ENCODE data around the gene MBOAT1. TPM values are rescaled to one million over a fixed set of nuclear protein-coding genes. Genes with fewer than 3 reads are reported as not detected.

MBOAT1 gene
- total RNA-seq, 2 experiments from 2014 or later = 5.4 to 6.4 TPM

GRCh38 chr6:20169786-20170185 is 42.5 kb downstream of the MBOAT1 start:
- ChIA-PET POLR2A (no interaction called here), CTCF (no interaction called here)
- peaks cover 20% of the 10 kb centered on the region for H3K4me1 Mint-ChIP-seq (ENCODE audit: low read depth)
- H3K36me3 Mint-ChIP-seq (ENCODE audit: low read depth) = peaks cover 2% of the 10 kb centered on the region
- no peaks in the 10 kb centered on the region for H3K27me3 Mint-ChIP-seq
- no peak for DNase-seq
- no peak for ATAC-seq
- no peak overlapping the region for H3K4me3 Mint-ChIP-seq
- intact Hi-C loops (cut with micrococcal nuclease) = no loop called here
- H3K9me3 Mint-ChIP-seq = no peaks in the 10 kb centered on the region
- no peak overlapping the region for H3K27ac Mint-ChIP-seq
- TF ChIP-seq CTCF (IDR thresholded peaks at IDR 0.05) = no peak

GRCh38 chr6:20169119-20169557 is 43.1 kb downstream of the MBOAT1 start:
- DNase-seq = no peak
- Mint-ChIP-seq H3K36me3 (ENCODE audit: low read depth) (peaks cover 2% of the 10 kb centered on the region), H3K27me3 (no peaks in the 10 kb centered on the region), H3K4me3 (no peak overlapping the region), H3K4me1 (ENCODE audit: low read depth) (peaks cover 15% of the 10 kb centered on the region), H3K27ac (no peak overlapping the region), H3K9me3 (no peaks in the 10 kb centered on the region)
- ATAC-seq = no peak
- intact Hi-C loops (cut with micrococcal nuclease) = no loop called here
- ChIA-PET CTCF (no interaction called here), POLR2A (no interaction called here)
- no peak for TF ChIP-seq CTCF (IDR thresholded peaks at IDR 0.05)

GRCh38 chr6:20168690-20169089 is 43.6 kb downstream of the MBOAT1 start:
- intact Hi-C loops (cut with micrococcal nuclease) = no loop called here
- Mint-ChIP-seq H3K4me1 (ENCODE audit: low read depth) (peaks cover 11% of the 10 kb centered on the region), H3K27ac (no peak overlapping the region), H3K36me3 (ENCODE audit: low read depth) (peaks cover 2% of the 10 kb centered on the region), H3K27me3 (no peaks in the 10 kb centered on the region), H3K9me3 (no peaks in the 10 kb centered on the region), H3K4me3 (no peak overlapping the region)
- POLR2A ChIA-PET = no interaction called here
- ATAC-seq (no peak), DNase-seq (no peak)
- CTCF ChIA-PET = no interaction called here
- TF ChIP-seq CTCF (IDR thresholded peaks at IDR 0.05) = no peak

GRCh38 chr6:20167601-20168000 is 44.7 kb downstream of the MBOAT1 start:
- intact Hi-C loops (cut with micrococcal nuclease) = no loop called here
- Mint-ChIP-seq H3K9me3 (no peaks in the 10 kb centered on the region), H3K4me1 (ENCODE audit: low read depth) (peaks cover under 1% of the 10 kb centered on the region), H3K27ac (no peak overlapping the region), H3K27me3 (no peaks in the 10 kb centered on the region), H3K36me3 (ENCODE audit: low read depth) (no peaks in the 10 kb centered on the region), H3K4me3 (no peak overlapping the region)
- no peak for TF ChIP-seq CTCF (IDR thresholded peaks at IDR 0.05)
- no peak for ATAC-seq
- ChIA-PET CTCF (no interaction called here), POLR2A (no interaction called here)
- DNase-seq = no peak

DNA sequence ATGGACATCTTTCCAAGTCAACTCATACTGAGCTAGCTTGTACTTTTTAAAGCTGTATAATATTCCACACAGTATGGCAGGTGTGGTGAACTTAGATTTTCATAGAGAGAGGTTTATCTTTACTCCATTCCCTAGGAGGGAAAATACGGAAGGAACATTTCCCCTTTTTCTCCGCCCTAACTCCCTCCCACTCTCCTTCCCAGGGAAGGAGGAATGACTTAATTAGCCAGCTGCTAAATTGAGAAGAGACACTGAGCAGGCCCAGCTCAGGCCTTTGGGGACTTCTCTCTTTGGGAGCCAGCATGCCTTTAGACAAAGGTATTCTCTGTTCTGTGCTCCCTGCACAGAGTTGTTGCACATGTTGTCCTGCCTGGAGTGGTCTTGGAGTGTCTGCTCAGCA is 46.1 kb downstream of the MBOAT1 start:
- Mint-ChIP-seq H3K4me1 (ENCODE audit: low read depth) (no peaks in the 10 kb centered on the region), H3K9me3 (no peaks in the 10 kb centered on the region), H3K27ac (no peak overlapping the region), H3K27me3 (no peaks in the 10 kb centered on the region), H3K4me3 (no peak overlapping the region), H3K36me3 (ENCODE audit: low read depth) (no peaks in the 10 kb centered on the region)
- POLR2A ChIA-PET = interaction anchor here (1.7 kb wide), 1 partner anchor 17 kb away, joined by 3 read pairs; no protein-coding TSS in a partner anchor
- CTCF ChIA-PET = interaction anchor here (1.4 kb wide), 1 partner anchor 40 kb away, joined by 4 read pairs; no protein-coding TSS in a partner anchor
- no peak for DNase-seq
- ATAC-seq = no peak
- no peak for TF ChIP-seq CTCF (IDR thresholded peaks at IDR 0.05)
- intact Hi-C loops (cut with micrococcal nuclease) = no loop called here
